H1 (cell line): ENCODE results near the gene RANBP17. TPM values are rescaled to one million over a fixed set of nuclear protein-coding genes. Genes with fewer than 3 reads are reported as not detected.

Experiments used
- CTCF ChIA-PET: fragments of 300-600 bp; sonication (Branson Sonifier 250); formaldehyde crosslinking; loops from one replicate; lab custom pipeline; 2021; ENCODE audit not compliant: partially characterized antibody; lab: Charles Lee
- POLR2A ChIA-PET: fragments of 300-600 bp; sonication (Branson Sonifier 250); formaldehyde crosslinking; loops from one replicate; lab custom pipeline; 2021; ENCODE audit warnings: inconsistent platforms; ENCODE audit not compliant: partially characterized antibody; lab: Charles Lee
- DNase-seq, 2 experiments: peaks; one replicate each; pipeline versions ENCODE4 v3.0.0 to v3.0.0-alpha.2; 2010 to 2022; ENCODE audit warnings: low spot score in 2 of 2, low read depth in 1 of 2, mixed read lengths in 1 of 2
- FAIRE-seq: peaks from 2 replicates; lab custom pipeline; 2011; peaks lifted over from hg19 to GRCh38; lab: Jason Lieb, UNC
- H2AFZ ChIP-seq: 2 replicates; pipeline ENCODE4 v1.8.1; 2012; ENCODE audit warnings: low read length, inconsistent platforms
- H2AK5ac ChIP-seq: 2 replicates; pipeline ENCODE4 v1.6.1; 2013; ENCODE audit warnings: low read depth, low read length
- H2BK120ac ChIP-seq: replicated peaks from 2 replicates; pipeline ENCODE3; 2013; ENCODE audit warnings: low read depth, low read length, inconsistent platforms
- H2BK12ac ChIP-seq: 2 replicates; pipeline ENCODE4 v1.6.1; 2013; ENCODE audit warnings: low read depth, low read length
- H2BK15ac ChIP-seq: 2 replicates; pipeline ENCODE4 v1.6.1; 2013; ENCODE audit warnings: low read length
- H2BK20ac ChIP-seq: 2 replicates; pipeline ENCODE4 v1.6.1; 2013; ENCODE audit warnings: low read length
- H2BK5ac ChIP-seq: 2 replicates; pipeline ENCODE4 v1.6.1; 2013; ENCODE audit warnings: low read depth, low read length
- H3K14ac ChIP-seq: 2 replicates; pipeline ENCODE4 v1.6.1; 2013; ENCODE audit warnings: inconsistent platforms; ENCODE audit not compliant: insufficient read length
- H3K18ac ChIP-seq: 2 replicates; pipeline ENCODE4 v1.6.1; 2013; ENCODE audit warnings: low read length; ENCODE audit errors: extremely low read depth
- H3K23ac ChIP-seq: 2 replicates; pipeline ENCODE4 v1.6.1; 2013; ENCODE audit warnings: inconsistent platforms; ENCODE audit not compliant: insufficient read length
- H3K23me2 ChIP-seq: 2 replicates; pipeline ENCODE4 v1.6.1; 2013; ENCODE audit warnings: low read depth, low read length
- H3K27ac ChIP-seq: 2 replicates; pipeline ENCODE4 v1.6.1; 2011; ENCODE audit warnings: low read depth, low read length, inconsistent platforms
- H3K27me3 ChIP-seq, 4 experiments: replicated peaks in 1 of 4; 1 replicate in 1 of 4; 2 replicates in 3 of 4; pipeline versions ENCODE4 v1.6.1 to v1.8.1; 2011 to 2013; ENCODE audit warnings: low read length in 3 of 4, mild to moderate bottlenecking in 3 of 4, inconsistent platforms in 2 of 4, mixed read lengths in 2 of 4, moderate library complexity in 1 of 4; ENCODE audit not compliant: control insufficient read depth in 3 of 4, insufficient read depth in 3 of 4; ENCODE audit errors: extremely low read depth in 1 of 4
- H3K36me3 ChIP-seq, 4 experiments: 2 replicates each; pipeline versions ENCODE4 v1.6.1 to v1.8.1; 2011 to 2013; ENCODE audit warnings: mild to moderate bottlenecking in 4 of 4, low read length in 3 of 4, moderate library complexity in 2 of 4, control low read depth in 1 of 4, inconsistent platforms in 1 of 4; ENCODE audit not compliant: insufficient read depth in 4 of 4, control insufficient read depth in 2 of 4
- H3K4ac ChIP-seq: replicated peaks from 2 replicates; pipeline ENCODE3; 2013; ENCODE audit warnings: low read length, low read depth, mixed read lengths, inconsistent platforms; ENCODE audit not compliant: insufficient read length
- H3K4me1 ChIP-seq, 4 experiments: replicated peaks in 1 of 4; 1 replicate in 1 of 4; 2 replicates in 3 of 4; pipeline versions ENCODE4 v1.6.1 to v1.8.1; 2011 to 2013; ENCODE audit warnings: low read length in 3 of 4, inconsistent platforms in 2 of 4, mixed read lengths in 1 of 4; ENCODE audit not compliant: insufficient read depth in 4 of 4, control insufficient read depth in 3 of 4
- H3K4me2 ChIP-seq, 2 experiments: 2 replicates each; pipeline versions ENCODE4 v1.6.1 to v1.8.1; 2011 to 2013; ENCODE audit warnings: low read depth in 2 of 2, low read length in 2 of 2, control low read depth in 1 of 2, inconsistent platforms in 1 of 2, mild to moderate bottlenecking in 1 of 2; ENCODE audit not compliant: insufficient read depth in 1 of 2
- H3K4me3 ChIP-seq, 4 experiments: fragments of 200-600, 300-600 bp in 1 of 4; sonication (generic), shearing (Covaris generic), sonication (Bioruptor Twin) in 1 of 4; 2 replicates each; pipeline versions ENCODE4 v1.5.1 to v1.8.1; 2011 to 2016; ENCODE audit warnings: low read length in 4 of 4, low read depth in 3 of 4, control low read depth in 2 of 4, inconsistent platforms in 2 of 4, mild to moderate bottlenecking in 2 of 4, mixed read lengths in 1 of 4, moderate library complexity in 1 of 4; ENCODE audit not compliant: insufficient read depth in 2 of 4; ENCODE audit errors: extremely low read depth in 1 of 4
- H3K56ac ChIP-seq: replicated peaks from 2 replicates; pipeline ENCODE3; 2013; ENCODE audit warnings: low read depth, mild to moderate bottlenecking, mixed read lengths, low read length, inconsistent platforms; ENCODE audit not compliant: insufficient read length
- H3K79me1 ChIP-seq: 2 replicates; pipeline ENCODE4 v1.6.1; 2013; ENCODE audit warnings: low read depth, low read length, control low read depth
- H3K79me2 ChIP-seq, 2 experiments: 2 replicates each; pipeline versions ENCODE4 v1.6.1 to v1.8.1; 2012 to 2013; ENCODE audit warnings: low read length in 2 of 2, mild to moderate bottlenecking in 2 of 2, inconsistent platforms in 1 of 2; ENCODE audit not compliant: insufficient read depth in 2 of 2, control insufficient read depth in 1 of 2
- H3K9ac ChIP-seq, 4 experiments: replicated peaks in 1 of 4; 1 replicate in 1 of 4; 2 replicates in 3 of 4; pipeline versions ENCODE4 v1.6.1 to v1.8.1; 2011 to 2013; ENCODE audit warnings: low read depth in 3 of 4, low read length in 3 of 4, control low read depth in 2 of 4, mild to moderate bottlenecking in 2 of 4, moderate library complexity in 2 of 4, inconsistent platforms in 1 of 4; ENCODE audit errors: extremely low read depth in 1 of 4
- H3K9me3 ChIP-seq, 2 experiments: 2 replicates each; pipeline versions ENCODE4 v1.6.1 to v1.8.1; 2012 to 2013; ENCODE audit warnings: mild to moderate bottlenecking in 2 of 2, moderate library complexity in 2 of 2, control low read depth in 1 of 2, inconsistent platforms in 1 of 2, low read depth in 1 of 2, low read length in 1 of 2, mixed read lengths in 1 of 2; ENCODE audit not compliant: insufficient read depth in 2 of 2
- H4K20me1 ChIP-seq, 2 experiments: replicated peaks in 1 of 2; 2 replicates each; pipeline versions ENCODE3 to v1.8.1; 2011 to 2013; ENCODE audit warnings: inconsistent platforms in 2 of 2, low read length in 2 of 2, mild to moderate bottlenecking in 1 of 2; ENCODE audit not compliant: insufficient read depth in 2 of 2, control insufficient read depth in 1 of 2
- H4K5ac ChIP-seq: 2 replicates; pipeline ENCODE4 v1.6.1; 2013; ENCODE audit warnings: low read length, low read depth, mixed read lengths, inconsistent platforms; ENCODE audit not compliant: insufficient read length
- H4K8ac ChIP-seq: 2 replicates; pipeline ENCODE4 v1.8.0; 2013; ENCODE audit warnings: mild to moderate bottlenecking, moderate library complexity, low read length, inconsistent platforms; ENCODE audit not compliant: insufficient read depth; ENCODE audit errors: extremely low read depth
- H4K91ac ChIP-seq: replicated peaks from 2 replicates; pipeline ENCODE3; 2013; ENCODE audit warnings: low read length, mixed read lengths, inconsistent platforms; ENCODE audit not compliant: insufficient read length
- BRCA1 ChIP-seq: IDR thresholded peaks from 2 replicates; pipeline ENCODE4 v1.6.1; 2012; ENCODE audit warnings: low read depth, low read length, improper control_type of control experiment
- EP300 ChIP-seq, 2 experiments: IDR thresholded peaks; 1 replicate in 1 of 2; 2 replicates in 1 of 2; pipeline ENCODE4 v1.6.1; 2011 to 2012; ENCODE audit warnings: low read depth in 2 of 2, low read length in 2 of 2, mild to moderate bottlenecking in 2 of 2, borderline replicate concordance in 1 of 2, inconsistent platforms in 1 of 2, moderate library complexity in 1 of 2
- RNF2 ChIP-seq: fragments of 200-900, 300-1000 bp; sonication (generic); IDR thresholded peaks from 2 replicates; pipeline ENCODE4 v1.7.1; 2016; ENCODE audit warnings: borderline replicate concordance, low read depth, mild to moderate bottlenecking, antibody characterized with exemption, low read length; ENCODE audit not compliant: poor library complexity, severe bottlenecking; ENCODE audit errors: missing control alignments
- SP4 ChIP-seq: IDR thresholded peaks from 2 replicates; pipeline ENCODE4 v1.6.1; 2012; ENCODE audit warnings: low read length, inconsistent platforms
- WGBS, 2 experiments: shearing (Covaris generic) in 1 of 2; methylation state at CpG; one replicate each; pipeline versions ENCODE4 v1.1.6 to v1.1.7; 2013 to 2015; ENCODE audit warnings: low lambda C conversion rate in 2 of 2, mixed read lengths in 2 of 2, inconsistent platforms in 1 of 2, low coverage in 1 of 2, missing lambda C conversion rate in 1 of 2; ENCODE audit not compliant: insufficient replicate concordance in 2 of 2, insufficient coverage in 1 of 2, insufficient read length in 1 of 2; ENCODE audit errors: extremely low coverage in 1 of 2, missing lambda C conversion rate in 1 of 2; 5-methylcytosine and 5-hydroxymethylcytosine counted together
- polyA plus RNA-seq, 7 experiments: library from polyadenylated mRNA; depleted of rRNA in 3 of 7; stranded (reverse) in 5 of 7; unstranded in 2 of 7; fragments of >200 nt in 5 of 7; fragments of 200-250 nt in 2 of 7; gene quantifications; 1 replicate in 5 of 7; 2 replicates in 1 of 7; 4 replicates in 1 of 7; pipeline versions ENCODE4 v1.2.1 to v1.2.3, GENCODE V29; 2011 to 2013; ENCODE audit warnings: missing spikeins in 2 of 7, mixed read lengths in 2 of 7
- total RNA-seq: library from RNA; stranded (reverse); fragmentation: NEBNext Ultra II Directional; extraction: Animal tissue kit (Norgen Biotek cat#: 25700); gene quantifications from 2 replicates; pipeline ENCODE4 v1.2.1, GENCODE V29; 2021

The RANBP17 gene
- total and polyA plus RNA-seq, 2 of the 8 experiments (the other 6 are each of a cell fraction or from before 2014, with no cell fraction given) = 8.6 to 21.3 TPM

DNA sequence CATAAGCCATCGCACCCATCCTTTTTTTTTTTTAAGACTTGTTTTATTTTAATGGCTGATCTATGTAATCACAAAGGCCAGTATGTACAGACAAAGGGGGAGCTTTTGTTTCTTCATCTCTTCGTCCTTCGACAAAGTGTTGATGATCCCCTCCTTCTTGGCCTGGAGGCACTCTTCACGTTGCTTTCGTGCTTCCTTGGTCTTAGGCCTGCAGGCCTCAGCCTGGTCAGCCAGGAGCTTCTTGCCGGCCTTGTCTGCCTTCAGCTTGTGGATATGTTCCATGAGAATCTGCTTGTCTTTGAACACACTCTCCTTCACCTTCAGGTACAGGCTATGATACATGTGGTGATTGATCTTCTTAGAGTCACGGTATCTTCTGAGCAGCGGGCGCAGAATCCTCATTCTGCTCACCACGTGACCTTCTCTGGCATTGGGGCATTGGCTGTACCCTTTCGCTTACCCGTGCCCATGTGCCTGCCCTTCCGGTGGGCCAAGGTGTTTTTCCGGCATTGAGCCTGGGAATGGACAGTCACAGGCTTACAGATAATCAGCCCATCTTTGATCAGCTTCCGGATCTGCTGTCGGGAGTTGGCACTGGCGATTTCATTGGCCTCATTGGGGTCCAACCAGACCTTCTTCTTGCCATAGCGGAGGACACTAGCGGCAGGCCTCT, 483.3 kb downstream of the RANBP17 start:
- no peak overlapping the region for H3K4me2 ChIP-seq
- no peak overlapping the region for H3K56ac ChIP-seq
- no peaks in the 10 kb centered on the region for H3K79me1 ChIP-seq
- DNase-seq = no peak
- no peak overlapping the region for H2BK120ac ChIP-seq
- H4K8ac ChIP-seq = no peak overlapping the region
- no peak overlapping the region for H3K14ac ChIP-seq
- no peak overlapping the region for H3K4ac ChIP-seq
- H3K23me2 ChIP-seq = no peaks in the 10 kb centered on the region
- TF ChIP-seq EP300 (IDR thresholded peaks at IDR 0.05; ENCODE audit: borderline replicate concordance in 1 of 2, low read depth in 2 of 2, low read length in 2 of 2) (no peak), BRCA1 (no peak), SP4 (no peak), RNF2 (no peak)
- TF ChIP-seq, all 59 proteins: peak for 0
- H3K36me3 ChIP-seq = no peaks in the 10 kb centered on the region
- no peaks in the 10 kb centered on the region for H3K9me3 ChIP-seq
- no peak overlapping the region for H4K5ac ChIP-seq
- no peak overlapping the region for H2BK5ac ChIP-seq
- no peak overlapping the region for H3K27ac ChIP-seq
- ChIA-PET POLR2A (interaction anchor here (0.6 to 1.2 kb wide), 2 partner anchors 8 to 436 kb away, joined by 3 to 4 read pairs; no protein-coding TSS in a partner anchor), CTCF (interaction anchor here (0.6 to 2.4 kb wide), 11 partner anchors 8 to 1861 kb away, joined by 3 to 8 read pairs (median 4); no protein-coding TSS in a partner anchor)
- H2BK20ac ChIP-seq = no peak overlapping the region
- no peak overlapping the region for H3K4me3 ChIP-seq
- WGBS, 2 experiments = 91% methylated on average over 19 of the region's 19 CpGs; no CpG with 5 or more reads in 1 of the 2 experiments
- H2AFZ ChIP-seq = no peak overlapping the region
- H2AK5ac ChIP-seq = no peak overlapping the region
- H4K91ac ChIP-seq = no peak overlapping the region
- H3K79me2 ChIP-seq = no peaks in the 10 kb centered on the region
- FAIRE-seq = no peak
- H4K20me1 ChIP-seq = no peaks in the 10 kb centered on the region
- H3K4me1 ChIP-seq = no peaks in the 10 kb centered on the region
- no peak overlapping the region; the same call in 1 of the 2 replicates for H2BK15ac ChIP-seq
- no peak overlapping the region for H2BK12ac ChIP-seq
- no peak overlapping the region for H3K9ac ChIP-seq
- H3K23ac ChIP-seq = no peak overlapping the region
- no peak overlapping the region for H3K18ac ChIP-seq
- H3K27me3 ChIP-seq = no peaks in the 10 kb centered on the region
